ENCODE results near the gene PIK3R3. TPM values are rescaled to one million over a fixed set of nuclear protein-coding genes. Genes with fewer than 3 reads are reported as not detected.

The PIK3R3 gene
- total and polyA plus RNA-seq, 9 of the 15 experiments (the other 6 are each of a cell fraction or from before 2014, with no cell fraction given): 1.4 to 7.7 (median 4.6) TPM

GRCh38 chr1:46179138-46180081, 47.0 kb upstream of the PIK3R3 start (continued):
- TF ChIP-seq ZBTB49 (CRISPR knock-in tag; IDR thresholded peaks at IDR 0.05; ENCODE audit: borderline replicate concordance) (no peak), MYBL2 (IDR thresholded peaks at IDR 0.05; ENCODE audit: low read depth) (no peak), MYBL2 (CRISPR knock-in tag; IDR thresholded peaks at IDR 0.05; ENCODE audit: borderline replicate concordance) (no peak), HDAC1 (IDR thresholded peaks at IDR 0.05) (peak in 1 of 2 experiments; percentile 75; a peak in 2 of 4 replicates), HMGXB4 (CRISPR knock-in tag; IDR thresholded peaks at IDR 0.05) (no peak), FOXM1 (IDR thresholded peaks at IDR 0.05; ENCODE audit: low read depth) (no peak), FOXM1 (CRISPR knock-in tag; IDR thresholded peaks at IDR 0.05; ENCODE audit: low read depth) (no peak), CLOCK (CRISPR knock-in tag; IDR thresholded peaks at IDR 0.05; ENCODE audit: borderline replicate concordance) (no peak), ZNF561 (CRISPR knock-in tag; conservative IDR thresholded peaks at IDR 0.05) (no peak), GATAD2A (IDR thresholded peaks at IDR 0.05) (no peak), ZFX (CRISPR knock-in tag; IDR thresholded peaks at IDR 0.05) (no peak), HMG20B (CRISPR knock-in tag; IDR thresholded peaks at IDR 0.05) (no peak), RAD51 (IDR thresholded peaks at IDR 0.05; ENCODE audit: borderline replicate concordance, low read depth) (no peak), TRIM25 (IDR thresholded peaks at IDR 0.05; ENCODE audit: borderline replicate concordance) (peak; percentile 89; the same call in 1 of the 2 replicates), ELK3 (CRISPR knock-in tag; IDR thresholded peaks at IDR 0.05) (no peak), BHLHE40 (IDR thresholded peaks at IDR 0.05; ENCODE audit: low read length) (no peak), ESRRB (CRISPR knock-in tag; IDR thresholded peaks at IDR 0.05; ENCODE audit: borderline replicate concordance) (no peak)

Measured in K562 (cell line).